Lung (tissue), 12 donors: ENCODE measurements around the gene ATL3. TPM values are rescaled to one million over a fixed set of nuclear protein-coding genes. Genes with fewer than 3 reads are reported as not detected.

Source experiments
- ATAC-seq: fragments of 200-7000 bp; cut with Tn5 transposase; one replicate; pipeline ENCODE4 v1.9.1; 2020; ENCODE audit warnings: moderate number of reproducible peaks; ENCODE audit not compliant: insufficient read depth, low FRiP score
- DNase-seq, 3 donors: peaks; one replicate each; pipeline ENCODE4 v3.0.0-alpha.2; 2013 to 2017
- H3K27ac ChIP-seq, 2 donors: one replicate each; pipeline ENCODE4 v1.5.1; 2013; ENCODE audit warnings: mild to moderate bottlenecking in 2 of 2, moderate library complexity in 2 of 2, control low read depth in 1 of 2, inconsistent platforms in 1 of 2, low read depth in 1 of 2, low read length in 1 of 2
- H3K27me3 ChIP-seq, 3 donors: one replicate each; pipeline ENCODE4 v1.5.1; 2013; ENCODE audit warnings: low read length in 2 of 3; ENCODE audit not compliant: control insufficient read depth in 3 of 3, insufficient read depth in 3 of 3
- H3K36me3 ChIP-seq, 4 donors: one replicate each; pipeline ENCODE4 v1.5.1; 2013; ENCODE audit warnings: low read length in 4 of 4, mild to moderate bottlenecking in 1 of 4, moderate library complexity in 1 of 4; ENCODE audit not compliant: control insufficient read depth in 4 of 4, insufficient read depth in 4 of 4
- H3K4me1 ChIP-seq, 5 donors: one replicate each; pipeline ENCODE4 v1.5.1; 2013; ENCODE audit warnings: low read length in 5 of 5, mild to moderate bottlenecking in 2 of 5, moderate library complexity in 1 of 5; ENCODE audit not compliant: control insufficient read depth in 5 of 5, insufficient read depth in 5 of 5
- H3K4me3 ChIP-seq: one replicate; pipeline ENCODE4 v1.5.1; 2013; ENCODE audit warnings: mild to moderate bottlenecking, control low read depth, moderate library complexity
- H3K9ac ChIP-seq, 2 donors: one replicate each; pipeline ENCODE4 v1.5.1; 2013; ENCODE audit warnings: low read length in 2 of 2, control low read depth in 1 of 2; ENCODE audit not compliant: insufficient read depth in 1 of 2
- H3K9me3 ChIP-seq, 4 donors: one replicate each; pipeline ENCODE4 v1.5.1; 2013; ENCODE audit warnings: low read length in 3 of 4, mild to moderate bottlenecking in 1 of 4, moderate library complexity in 1 of 4; ENCODE audit not compliant: control insufficient read depth in 4 of 4, insufficient read depth in 3 of 4
- CTCF ChIP-seq: IDR thresholded peaks from 2 replicates; pipeline ENCODE4 v1.5.1; 2012; ENCODE audit warnings: mild to moderate bottlenecking; ENCODE audit errors: control extremely low read depth, extremely low read depth
- WGBS, 2 donors: extraction: QIAGEN DNeasy Blood & Tissue Kit; methylation state at CpG; one replicate each; pipeline ENCODE4 v1.1.7; 2013; 5-methylcytosine and 5-hydroxymethylcytosine counted together
- polyA plus RNA-seq, 2 donors: library from polyadenylated mRNA; stranded (reverse); fragments of 200-250 nt; gene quantifications; one replicate each; pipeline ENCODE4 v1.2.1, GENCODE V29; 2013
- total RNA-seq, 2 donors: library from RNA; depleted of rRNA in 1 of 2; stranded (reverse); fragments of >200 nt in 1 of 2; gene quantifications; one replicate each; pipeline ENCODE4 v1.2.1, GENCODE V29; 2014 to 2021
- donor health status: control.
- donor health status: control.
- donor health status: Bipolar disorder and iron deficiency.
- donor health status: healthy.
- donor health status: DM: yes; HTN: yes; CAD: no.

ATL3 gene
- total and polyA plus RNA-seq, 4 donors, result 13.6 to 79.5 (median 33.7) TPM

GRCh38 chr11:63719001-63719400 lies 47.8 kb upstream of the ATL3 start:
- H3K36me3 ChIP-seq, result peaks cover 0 to 2% (median 0%) of the 10 kb centered on the region in 4 donors
- ATAC-seq, result no peak
- H3K9me3 ChIP-seq, result no peaks in the 10 kb centered on the region
- DNase-seq, result no peak
- H3K4me3 ChIP-seq, result no peak overlapping the region
- TF ChIP-seq CTCF, result no peak
- H3K27me3 ChIP-seq, result no peaks in the 10 kb centered on the region
- no peak overlapping the region for H3K9ac ChIP-seq
- WGBS, 2 donors, result 79 to 87% methylated on average over 1 of the region's 1 CpG
- H3K27ac ChIP-seq, result no peak overlapping the region
- peaks cover 0 to 4% (median 0%) of the 10 kb centered on the region in 5 donors for H3K4me1 ChIP-seq

GRCh38 chr11:63716046-63716445 lies 44.9 kb upstream of the ATL3 start:
- H3K4me1 ChIP-seq, result peaks cover 0 to 4% (median under 1%) of the 10 kb centered on the region in 5 donors
- H3K4me3 ChIP-seq, result no peak overlapping the region
- DNase-seq, result no peak
- no peak for TF ChIP-seq CTCF
- H3K9ac ChIP-seq, result no peak overlapping the region
- H3K9me3 ChIP-seq, result no peaks in the 10 kb centered on the region
- no peak overlapping the region for H3K27ac ChIP-seq
- peaks cover 0 to 2% (median 0%) of the 10 kb centered on the region in 4 donors for H3K36me3 ChIP-seq
- H3K27me3 ChIP-seq, result no peaks in the 10 kb centered on the region
- no peak for ATAC-seq

GRCh38 chr11:63713766-63714165 lies 42.6 kb upstream of the ATL3 start:
- WGBS, 2 donors, result 83 to 94% methylated on average over 2 of the region's 2 CpGs
- DNase-seq (no peak), ATAC-seq (no peak)
- Histone ChIP-seq H3K36me3 (peaks cover 0 to 2% (median 0%) of the 10 kb centered on the region in 4 donors), H3K27me3 (no peaks in the 10 kb centered on the region), H3K27ac (no peak overlapping the region), H3K4me1 (peaks cover 0 to 7% (median 0%) of the 10 kb centered on the region in 5 donors), H3K9me3 (no peaks in the 10 kb centered on the region), H3K9ac (no peak overlapping the region), H3K4me3 (no peak overlapping the region)
- TF ChIP-seq CTCF, result no peak

GRCh38 chr11:63711838-63712237 lies 40.7 kb upstream of the ATL3 start:
- 76 to 81% methylated on average over 6 of the region's 6 CpGs for WGBS, 2 donors
- no peak overlapping the region for H3K9ac ChIP-seq
- no peak for ATAC-seq
- H3K27me3 ChIP-seq, result no peaks in the 10 kb centered on the region
- H3K4me1 ChIP-seq, result peaks cover 0 to 7% (median 3%) of the 10 kb centered on the region in 5 donors
- no peak overlapping the region for H3K4me3 ChIP-seq
- H3K36me3 ChIP-seq, result peaks cover 0 to 2% (median 0%) of the 10 kb centered on the region in 4 donors
- H3K9me3 ChIP-seq, result no peaks in the 10 kb centered on the region
- no peak for DNase-seq
- no peak overlapping the region for H3K27ac ChIP-seq
- no peak for TF ChIP-seq CTCF
